Esophagus muscularis mucosa (tissue), 4 donors: ENCODE data around the gene CMPK2. TPM values are rescaled to one million over a fixed set of nuclear protein-coding genes. Genes with fewer than 3 reads are reported as not detected.

ENCODE experiments used
- DNase-seq: peaks from one replicate; pipeline ENCODE4 v3.0.0-alpha.2; 2017; ENCODE audit errors: extremely low spot score
- H3K27ac ChIP-seq, 4 donors: fragments of 200-600 bp; sonication (generic); replicated peaks in 1 of 4; 1 replicate in 3 of 4; 2 replicates in 1 of 4; pipeline ENCODE4 v1.5.1; 2016 to 2019; ENCODE audit warnings: mild to moderate bottlenecking in 1 of 4
- H3K27me3 ChIP-seq, 4 donors: fragments of 200-600 bp; sonication (generic); one replicate each; pipeline versions ENCODE4 v1.5.1 to v1.6.0; 2016 to 2019
- H3K36me3 ChIP-seq, 4 donors: fragments of 200-600 bp; sonication (generic); one replicate each; pipeline ENCODE4 v1.5.1; 2016 to 2019
- H3K4me1 ChIP-seq, 4 donors: fragments of 200-600 bp; sonication (generic); one replicate each; pipeline ENCODE4 v1.5.1; 2016 to 2019
- H3K4me3 ChIP-seq, 4 donors: fragments of 200-600 bp; sonication (generic); 1 replicate in 2 of 4; 2 replicates in 2 of 4; pipeline ENCODE4 v1.5.1; 2016 to 2019; ENCODE audit warnings: mild to moderate bottlenecking in 4 of 4, moderate library complexity in 1 of 4
- H3K9me3 ChIP-seq, 4 donors: fragments of 200-600 bp; sonication (generic); 1 replicate in 3 of 4; 2 replicates in 1 of 4; pipeline ENCODE4 v1.5.1; 2016 to 2019
- CTCF ChIP-seq, 3 experiments: fragments of 200-600 bp in 2 of 3; fragments of 450-650 bp in 1 of 3; sonication (generic) in 2 of 3; IDR thresholded peaks; one replicate each; pipeline ENCODE4 v1.5.1; 2017 to 2019; ENCODE audit warnings: antibody characterized with exemption in 3 of 3, mild to moderate bottlenecking in 2 of 3, moderate library complexity in 1 of 3
- EP300 ChIP-seq: sonication (generic); formaldehyde crosslinking; IDR thresholded peaks from one replicate; pipeline ENCODE4 v1.6.1; 2017; ENCODE audit warnings: antibody characterized with exemption
- POLR2A ChIP-seq: fragments of 450-650 bp; IDR thresholded peaks from one replicate; pipeline ENCODE4 v1.6.1; 2017; ENCODE audit warnings: antibody characterized with exemption, moderate library complexity, mild to moderate bottlenecking, low read depth
- POLR2AphosphoS5 ChIP-seq, 2 donors: sonication (generic); formaldehyde crosslinking; IDR thresholded peaks; one replicate each; pipeline ENCODE4 v1.6.1; 2017; ENCODE audit warnings: antibody characterized with exemption in 2 of 2
- WGBS: methylation state at CpG from one replicate; pipeline ENCODE4 v1.1.5; 2018; 5-methylcytosine and 5-hydroxymethylcytosine counted together
- intact Hi-C: fragments of 100-400 bp; cut with DNase I; formaldehyde crosslinking; loops from one replicate; pipeline ENCODE4 v1.15.1; 2023
- total RNA-seq, 4 donors: library from RNA; depleted of rRNA; stranded (reverse); fragments of >200 nt; gene quantifications; one replicate each; pipeline versions ENCODE4 v1.1.0 to v1.2.1, GENCODE V29; 2016

The CMPK2 gene
- total RNA-seq, 4 donors from 2014 or later: 3.3 to 8.3 (median 5.8) TPM

DNA sequence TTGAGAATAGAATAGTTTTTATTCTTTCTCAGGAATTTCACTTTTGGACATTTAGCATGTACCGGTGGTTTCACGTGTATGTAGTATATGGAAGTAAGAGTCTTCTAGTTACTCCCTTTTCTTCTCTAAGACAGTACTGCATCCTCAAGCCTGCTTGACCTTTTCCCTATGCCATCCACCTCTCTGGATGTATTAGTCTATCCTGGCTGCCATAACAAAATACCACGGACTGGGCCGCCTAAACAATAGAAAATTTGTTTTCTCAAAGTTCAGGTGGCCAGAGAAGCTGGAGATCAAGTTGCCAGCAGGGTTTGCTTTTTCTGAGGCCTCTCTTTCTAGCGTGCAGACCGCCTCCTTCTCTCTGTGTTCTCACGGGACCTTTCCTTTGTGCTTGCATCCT is 1.3 kb upstream of the CMPK2 start:
- Histone ChIP-seq H3K27me3 (no peaks in the 10 kb centered on the region), H3K4me3 (no peak overlapping the region), H3K9me3 (no peaks in the 10 kb centered on the region), H3K36me3 (peaks cover 0 to 4% (median under 1%) of the 10 kb centered on the region in 4 donors), H3K27ac (peak overlapping the region in 1 of 4 donors; percentile 93), H3K4me1 (peaks cover 20 to 33% (median 27%) of the 10 kb centered on the region in 4 donors)
- intact Hi-C loops: no loop called here
- 86% methylated on average over 7 of the region's 7 CpGs for WGBS
- TF ChIP-seq POLR2AphosphoS5 (IDR thresholded peaks at IDR 0.05): no peak
- no peak for TF ChIP-seq CTCF (IDR thresholded peaks at IDR 0.05)
- no peak for TF ChIP-seq POLR2A
- no peak for TF ChIP-seq EP300
- no peak for DNase-seq

DNA sequence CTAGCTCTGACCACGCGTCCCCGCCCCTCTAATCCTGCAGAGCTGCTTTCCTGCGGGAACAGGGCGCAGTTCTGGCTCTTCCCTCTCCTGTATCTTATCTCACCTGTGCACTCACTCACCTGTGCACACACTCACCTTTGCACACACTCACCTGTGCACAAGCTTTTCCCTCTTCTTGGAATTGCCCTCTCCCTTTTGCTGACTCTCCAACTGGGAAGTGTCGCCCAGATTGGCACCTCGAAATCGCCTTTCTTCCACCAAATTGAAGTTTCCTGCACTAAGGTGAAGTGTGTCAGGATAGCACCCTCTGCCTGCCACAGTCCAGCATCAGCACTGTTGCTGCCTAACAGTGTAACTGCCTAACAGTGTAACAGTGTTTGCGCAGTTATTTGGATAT is 566 bp upstream of the CMPK2 start:
- DNase-seq: no peak
- intact Hi-C loops: no loop called here
- Histone ChIP-seq H3K27ac (peak overlapping the region; percentile 80 to 93 (median 88)), H3K4me1 (peaks cover 20 to 33% (median 27%) of the 10 kb centered on the region in 4 donors), H3K4me3 (peak overlapping the region; percentile 83 to 92 (median 85)), H3K9me3 (no peaks in the 10 kb centered on the region), H3K27me3 (no peaks in the 10 kb centered on the region), H3K36me3 (peaks cover 0 to 10% (median 7%) of the 10 kb centered on the region in 4 donors)
- TF ChIP-seq POLR2AphosphoS5 (IDR thresholded peaks at IDR 0.05): no peak
- peak; percentile 33 to 42 (median 36) for TF ChIP-seq CTCF (IDR thresholded peaks at IDR 0.05)
- 10% methylated on average over 9 of the region's 9 CpGs for WGBS

GRCh38 chr2:6864923-6865345 is 773 bp downstream of the CMPK2 start:
- Histone ChIP-seq H3K27me3 (no peaks in the 10 kb centered on the region), H3K27ac (peak overlapping the region; percentile 80 to 93 (median 88)), H3K36me3 (peaks cover 0 to 23% (median 16%) of the 10 kb centered on the region in 4 donors), H3K9me3 (no peaks in the 10 kb centered on the region), H3K4me1 (peaks cover 20 to 33% (median 27%) of the 10 kb centered on the region in 4 donors), H3K4me3 (peak overlapping the region; percentile 83 to 92 (median 85))
- DNase-seq: no peak
- intact Hi-C loops: no loop called here
- no peak for TF ChIP-seq CTCF (IDR thresholded peaks at IDR 0.05)
- TF ChIP-seq POLR2AphosphoS5 (IDR thresholded peaks at IDR 0.05): no peak
- no peak for TF ChIP-seq POLR2A
- no peak for TF ChIP-seq EP300
- 38% methylated on average over 2 of the region's 37 CpGs for WGBS

- TF ChIP-seq CTCF (IDR thresholded peaks at IDR 0.05) (no peak), POLR2A (no peak), EP300 (no peak), POLR2AphosphoS5 (IDR thresholded peaks at IDR 0.05) (no peak)
- intact Hi-C loops: no loop called here
- Histone ChIP-seq H3K4me3 (peak overlapping the region; percentile 83 to 92 (median 85)), H3K36me3 (peaks cover 0 to 30% (median 22%) of the 10 kb centered on the region in 4 donors), H3K4me1 (peaks cover 20 to 33% (median 27%) of the 10 kb centered on the region in 4 donors), H3K27me3 (no peaks in the 10 kb centered on the region), H3K27ac (peak overlapping the region in 1 of 4 donors; percentile 93), H3K9me3 (peaks cover 0 to 5% (median 4%) of the 10 kb centered on the region in 4 donors)
- 70% methylated on average over 8 of the region's 8 CpGs for WGBS
- DNase-seq: no peak
Measured at GRCh38 chr2:6864231-6864754, 1.4 kb downstream of the CMPK2 start.

- peaks cover 20 to 33% (median 27%) of the 10 kb centered on the region in 4 donors for H3K4me1 ChIP-seq
- H3K4me3 ChIP-seq: no peak overlapping the region
- no peaks in the 10 kb centered on the region for H3K27me3 ChIP-seq
- H3K36me3 ChIP-seq: peaks cover 0 to 35% (median 27%) of the 10 kb centered on the region in 4 donors
- intact Hi-C loops: no loop called here
- WGBS: 82% methylated on average over 6 of the region's 6 CpGs
- H3K27ac ChIP-seq: peak overlapping the region in 1 of 4 donors; percentile 93
- H3K9me3 ChIP-seq: peaks cover 0 to 10% (median 7%) of the 10 kb centered on the region in 4 donors
- DNase-seq: no peak
- no peak for TF ChIP-seq CTCF (IDR thresholded peaks at IDR 0.05)
- TF ChIP-seq POLR2A: no peak
- TF ChIP-seq EP300: no peak
- TF ChIP-seq POLR2AphosphoS5 (IDR thresholded peaks at IDR 0.05): no peak
Measured at GRCh38 chr2:6863792-6864191, 1.9 kb downstream of the CMPK2 start.
